Lower leg skin (tissue), 4 donors: Measurements from ENCODE around the gene NCKAP5. TPM values are rescaled to one million over a fixed set of nuclear protein-coding genes. Genes with fewer than 3 reads are reported as not detected.

Experiments used
- DNase-seq, 2 donors: peaks; one replicate each; pipeline ENCODE4 v3.0.0-alpha.2; 2019; ENCODE audit warnings: low spot score in 2 of 2
- H3K4me3 ChIP-seq: fragments of 200-600 bp; sonication (generic); 2 replicates; pipeline ENCODE4 v1.5.1; 2017; ENCODE audit warnings: mild to moderate bottlenecking, low read depth; ENCODE audit not compliant: poor library complexity, severe bottlenecking
- POLR2A ChIP-seq, 2 donors: fragments of 450-650 bp; IDR thresholded peaks; one replicate each; pipeline ENCODE4 v1.6.1; 2016 to 2017; ENCODE audit warnings: antibody characterized with exemption in 2 of 2, mild to moderate bottlenecking in 1 of 2, moderate library complexity in 1 of 2
- WGBS, 2 donors: methylation state at CpG; one replicate each; pipeline ENCODE4 v1.1.5; 2018; 5-methylcytosine and 5-hydroxymethylcytosine counted together
- intact Hi-C: fragments of 100-400 bp; cut with DNase I; formaldehyde crosslinking; loops from one replicate; pipeline ENCODE4 v1.15.0; 2023; ENCODE audit warnings: low total_unique reads
- total RNA-seq, 4 donors: library from RNA; depleted of rRNA; stranded (reverse); fragments of >200 nt; gene quantifications; one replicate each; pipeline ENCODE4 v1.1.0, GENCODE V29; 2016
- TF ChIP-seq, protein P1 (sequence below), 3 donors: fragments of 450-650 bp; IDR thresholded peaks; one replicate each; pipeline ENCODE4 v1.5.1; 2016; ENCODE audit warnings: antibody characterized with exemption in 3 of 3, mild to moderate bottlenecking in 3 of 3, moderate library complexity in 2 of 3

The NCKAP5 gene
- total RNA-seq, 4 donors from 2014 or later, result 2.0 to 5.1 (median 3.6) TPM

DNA sequence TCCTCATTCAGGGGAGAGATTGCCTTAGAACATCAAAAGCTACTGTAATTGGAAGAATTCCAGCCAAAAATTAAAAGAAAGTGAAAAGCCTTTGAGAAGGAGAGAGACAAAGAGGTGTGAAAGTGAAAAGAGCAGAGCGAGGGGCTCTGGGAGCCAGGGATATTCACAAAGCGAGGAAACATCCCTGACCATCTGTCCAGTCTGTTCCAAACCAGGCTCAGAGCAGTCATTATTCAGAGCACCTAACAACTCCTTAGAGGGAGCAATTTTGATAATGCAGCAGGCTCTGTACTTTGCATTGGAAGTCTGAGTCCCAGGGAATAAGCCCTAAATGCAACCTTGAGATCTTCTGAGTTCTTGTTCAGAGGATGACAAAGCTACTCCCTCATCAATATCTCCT lies 779.2 kb downstream of the NCKAP5 start:
- no peak for DNase-seq
- 87 to 100% methylated on average over 2 of the region's 2 CpGs for WGBS, 2 donors
- intact Hi-C loops, result no loop called here

DNA sequence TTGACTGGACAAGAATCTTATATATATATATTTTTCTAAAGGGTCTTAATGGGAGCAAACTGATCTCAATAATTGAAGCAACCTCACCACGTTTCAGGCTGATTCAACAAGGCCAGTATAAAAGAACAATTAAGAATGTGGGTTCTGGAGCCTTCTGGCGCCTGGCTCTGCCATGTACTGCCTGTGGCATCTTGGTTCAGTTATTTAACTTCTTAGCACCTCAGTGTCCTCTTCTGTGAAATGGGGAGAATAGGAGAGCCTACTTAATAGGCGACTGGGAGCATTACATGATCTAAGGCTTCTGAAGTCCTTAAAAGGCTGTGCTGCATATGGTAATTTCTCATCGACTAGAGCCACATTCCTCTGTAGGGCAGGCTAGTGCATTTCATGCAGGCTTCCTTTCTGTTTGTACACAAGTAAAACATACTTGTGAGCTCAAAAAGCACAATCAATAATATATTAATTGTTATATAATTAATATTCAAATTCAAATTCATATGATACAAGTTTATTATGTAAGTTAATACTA lies 779.9 kb downstream of the NCKAP5 start:
- intact Hi-C loops, result no loop called here
- H3K4me3 ChIP-seq, result no peak overlapping the region
- DNase-seq, result no peak
- WGBS, 2 donors, result 65 to 71% methylated on average over 4 of the region's 4 CpGs
- TF ChIP-seq, protein P1, sequence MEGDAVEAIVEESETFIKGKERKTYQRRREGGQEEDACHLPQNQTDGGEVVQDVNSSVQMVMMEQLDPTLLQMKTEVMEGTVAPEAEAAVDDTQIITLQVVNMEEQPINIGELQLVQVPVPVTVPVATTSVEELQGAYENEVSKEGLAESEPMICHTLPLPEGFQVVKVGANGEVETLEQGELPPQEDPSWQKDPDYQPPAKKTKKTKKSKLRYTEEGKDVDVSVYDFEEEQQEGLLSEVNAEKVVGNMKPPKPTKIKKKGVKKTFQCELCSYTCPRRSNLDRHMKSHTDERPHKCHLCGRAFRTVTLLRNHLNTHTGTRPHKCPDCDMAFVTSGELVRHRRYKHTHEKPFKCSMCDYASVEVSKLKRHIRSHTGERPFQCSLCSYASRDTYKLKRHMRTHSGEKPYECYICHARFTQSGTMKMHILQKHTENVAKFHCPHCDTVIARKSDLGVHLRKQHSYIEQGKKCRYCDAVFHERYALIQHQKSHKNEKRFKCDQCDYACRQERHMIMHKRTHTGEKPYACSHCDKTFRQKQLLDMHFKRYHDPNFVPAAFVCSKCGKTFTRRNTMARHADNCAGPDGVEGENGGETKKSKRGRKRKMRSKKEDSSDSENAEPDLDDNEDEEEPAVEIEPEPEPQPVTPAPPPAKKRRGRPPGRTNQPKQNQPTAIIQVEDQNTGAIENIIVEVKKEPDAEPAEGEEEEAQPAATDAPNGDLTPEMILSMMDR (IDR thresholded peaks at IDR 0.05), result no peak
- TF ChIP-seq POLR2A (IDR thresholded peaks at IDR 0.05), result no peak

More for the DNA sequence above, 779.2 kb downstream of the NCKAP5 start:
- TF ChIP-seq, protein P1 (IDR thresholded peaks at IDR 0.05), result no peak
- no peak for TF ChIP-seq POLR2A (IDR thresholded peaks at IDR 0.05)
- H3K4me3 ChIP-seq, result no peak overlapping the region

DNA sequence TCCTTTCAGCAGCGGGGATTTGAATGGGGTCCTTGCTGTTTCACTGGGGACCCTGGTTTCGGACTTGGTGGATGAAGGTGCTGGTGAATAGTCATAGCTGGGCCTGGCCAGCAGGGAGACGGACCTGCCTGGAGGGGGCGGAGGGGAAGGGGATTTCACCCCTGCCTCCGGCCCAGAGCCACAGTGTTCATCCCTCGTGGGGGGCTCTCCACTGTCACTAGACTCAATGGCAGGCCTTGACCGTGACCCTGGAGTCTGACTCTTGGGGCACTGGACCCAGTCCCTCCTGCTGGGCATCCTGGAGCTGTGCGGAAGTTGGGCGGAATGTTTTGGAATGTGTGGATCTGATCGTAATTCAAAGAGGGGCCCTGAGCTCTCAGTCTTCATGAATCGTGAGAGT lies 784.4 kb downstream of the NCKAP5 start:
- no peak overlapping the region for H3K4me3 ChIP-seq
- no peak for TF ChIP-seq POLR2A (IDR thresholded peaks at IDR 0.05)
- TF ChIP-seq, protein P1 (IDR thresholded peaks at IDR 0.05), result no peak
- intact Hi-C loops, result no loop called here
- no peak for DNase-seq
- 95% methylated on average over 11 of the region's 11 CpGs for WGBS, 2 donors

DNA sequence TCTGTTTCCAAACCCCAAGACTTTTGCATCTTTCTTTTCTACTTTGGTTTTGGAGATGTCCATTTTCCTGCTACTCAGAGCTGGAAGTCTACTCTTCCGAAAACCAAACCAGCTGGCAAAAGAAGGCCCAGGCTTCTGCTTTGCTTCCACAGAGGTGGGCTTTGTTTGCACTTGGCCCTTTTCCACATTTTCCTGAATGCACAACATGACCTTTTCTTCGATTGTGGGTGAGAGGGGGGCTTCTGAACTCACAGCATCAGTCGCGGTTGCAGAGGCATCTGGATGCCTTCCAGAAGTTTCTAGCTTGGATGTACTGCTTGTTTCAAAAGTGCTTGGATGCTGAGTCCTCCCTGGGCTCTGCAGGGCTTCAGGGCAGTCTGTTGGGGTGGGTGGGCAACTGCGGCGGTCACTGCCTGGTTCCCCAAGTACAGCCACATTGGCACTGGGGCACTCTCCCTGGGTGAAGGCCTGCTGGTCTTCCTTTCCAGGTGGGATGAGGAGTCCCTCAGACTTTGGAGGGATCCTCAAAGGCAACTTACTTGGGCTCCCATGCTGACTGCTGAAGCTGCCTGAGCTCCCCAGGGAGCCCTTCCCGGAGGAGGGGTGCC lies 786.0 kb downstream of the NCKAP5 start:
- no peak overlapping the region for H3K4me3 ChIP-seq
- no peak for DNase-seq
- no peak for TF ChIP-seq POLR2A (IDR thresholded peaks at IDR 0.05)
- TF ChIP-seq, protein P1 (IDR thresholded peaks at IDR 0.05), result no peak
- intact Hi-C loops, result no loop called here
- 75 to 87% methylated on average over 5 to 7 of the region's 7 CpGs for WGBS, 2 donors

DNA sequence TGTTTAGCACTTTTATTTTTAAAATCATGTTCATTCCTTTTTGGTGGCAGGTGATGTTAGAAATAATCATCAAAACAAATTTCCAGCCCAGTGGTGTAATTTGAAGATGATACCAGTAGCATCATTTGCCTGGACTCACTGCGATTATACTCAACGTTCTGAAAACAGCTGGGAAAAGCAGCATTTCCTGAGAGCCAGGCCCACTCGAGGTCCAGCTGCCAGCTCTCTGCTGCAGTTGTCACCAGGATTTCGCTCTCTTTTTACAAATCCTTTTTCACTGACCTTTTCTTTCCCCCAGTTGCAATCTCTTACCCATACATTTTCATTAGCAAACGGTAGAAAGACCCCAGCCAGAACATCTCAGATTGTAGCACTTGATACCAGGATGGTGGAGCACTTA lies 787.6 kb downstream of the NCKAP5 start:
- H3K4me3 ChIP-seq, result no peak overlapping the region
- intact Hi-C loops, result no loop called here
- no peak for TF ChIP-seq POLR2A (IDR thresholded peaks at IDR 0.05)
- DNase-seq, result no peak
- WGBS, 2 donors, result 70 to 74% methylated on average over 5 of the region's 5 CpGs

DNA sequence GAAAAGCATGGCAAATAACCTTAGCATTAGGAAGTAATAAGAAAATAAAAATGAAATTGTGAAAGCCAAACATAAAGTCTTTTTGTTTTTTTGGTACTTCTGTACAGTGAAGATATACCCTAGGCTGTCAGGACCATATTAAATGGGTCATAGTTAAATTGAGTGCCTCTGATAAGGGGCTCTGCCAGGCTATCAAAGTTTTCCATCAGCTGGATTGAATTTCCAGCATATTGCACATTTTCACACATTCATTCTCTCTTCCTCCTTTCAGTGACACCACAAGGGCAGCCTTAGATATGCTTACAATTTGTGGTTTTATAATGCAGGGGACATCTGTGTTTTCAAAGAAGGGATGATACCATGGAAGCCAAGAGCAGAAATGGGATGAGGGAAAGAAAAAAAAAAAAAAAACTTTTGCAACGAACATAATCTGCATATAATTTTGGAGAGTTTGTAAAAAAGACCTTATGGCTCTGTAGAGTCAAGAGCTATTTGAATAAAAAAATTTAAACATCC lies 789.0 kb downstream of the NCKAP5 start:
- intact Hi-C loops, result no loop called here
- WGBS, 2 donors, result 51 to 58% methylated on average over 1 of the region's 1 CpG
- no peak overlapping the region for H3K4me3 ChIP-seq
- DNase-seq, result no peak
- no peak for TF ChIP-seq POLR2A (IDR thresholded peaks at IDR 0.05)

DNA sequence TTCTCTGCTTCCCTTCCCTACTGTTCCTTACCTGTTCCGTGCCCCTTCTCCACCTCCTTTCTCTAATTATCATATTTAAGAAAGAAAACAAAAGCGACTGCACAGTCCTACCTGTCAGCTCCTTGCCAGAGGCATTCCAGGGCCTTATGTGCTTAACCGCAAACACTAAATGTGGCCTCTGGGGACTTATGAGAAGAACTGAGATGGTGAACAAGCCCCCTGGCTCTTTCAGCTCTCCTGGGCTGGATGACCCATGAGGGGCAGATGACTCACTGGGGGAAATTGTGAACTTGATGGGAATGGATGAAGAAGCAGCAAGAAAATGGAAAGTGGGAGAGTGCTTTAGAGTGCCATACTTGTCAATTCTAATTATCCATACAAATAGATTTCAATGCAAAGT lies 792.0 kb downstream of the NCKAP5 start:
- H3K4me3 ChIP-seq, result no peak overlapping the region
- 61 to 84% methylated on average over 3 of the region's 3 CpGs for WGBS, 2 donors
- TF ChIP-seq POLR2A (IDR thresholded peaks at IDR 0.05), result no peak
- TF ChIP-seq, protein P1 (IDR thresholded peaks at IDR 0.05), result no peak
- intact Hi-C loops, result no loop called here
- DNase-seq, result no peak
